ENCODE measurements around the gene DAND5. TPM values are rescaled to one million over a fixed set of nuclear protein-coding genes. Genes with fewer than 3 reads are reported as not detected.

The DAND5 gene, protein sequence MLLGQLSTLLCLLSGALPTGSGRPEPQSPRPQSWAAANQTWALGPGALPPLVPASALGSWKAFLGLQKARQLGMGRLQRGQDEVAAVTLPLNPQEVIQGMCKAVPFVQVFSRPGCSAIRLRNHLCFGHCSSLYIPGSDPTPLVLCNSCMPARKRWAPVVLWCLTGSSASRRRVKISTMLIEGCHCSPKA
- total RNA-seq (not detected), polyA plus RNA-seq (not detected)

- Mint-ChIP-seq H3K27me3 (peaks cover 0 to 2% of the 10 kb centered on the region in 2 donors), H3K4me1 (peaks cover 5 to 10% (median 6%) of the 10 kb centered on the region in 4 donors), H3K9me3 (no peaks in the 10 kb centered on the region), H3K4me3 (no peak within 1 kb of the TSS), H3K27ac (no peak within 1 kb of the TSS), H3K36me3 (no peaks in the 10 kb centered on the region)
- POLR2A ChIA-PET (ENCODE audit: partially characterized antibody): no interaction called here
- no peak for DNase-seq
- peaks cover 4% of the 10 kb centered on the region for H3K4me1 ChIP-seq (ENCODE audit: insufficient read depth, low read length)
- intact Hi-C loops (cut with micrococcal nuclease): no loop called here
- CTCF ChIA-PET (ENCODE audit: partially characterized antibody): interaction anchor here (0.9 to 1.1 kb wide), 2 partner anchors 92 to 293 kb away, joined by 3 read pairs; no protein-coding TSS in a partner anchor
- H3K36me3 ChIP-seq (ENCODE audit: insufficient read depth, low read length): no peaks in the 10 kb centered on the region
- no peaks in the 10 kb centered on the region for H3K9me3 ChIP-seq (ENCODE audit: control insufficient read depth in 1 of 2, low read length in 2 of 2)
- no peak within 1 kb of the TSS for H3K4me3 ChIP-seq (ENCODE audit: low read length in 2 of 2)
- no peaks in the 10 kb centered on the region for H3K27me3 ChIP-seq (ENCODE audit: insufficient read depth, low read length)
- no peak within 1 kb of the TSS for H3K27ac ChIP-seq (ENCODE audit: low read depth, low read length)
Observed at GRCh38 chr19:12969292-12969988, at the start of gene DAND5. Gene DAND5, plus strand, starts transcription at chr19:12969576. Its CDS starts 85 bp downstream, at chr19:12969661.

DNA sequence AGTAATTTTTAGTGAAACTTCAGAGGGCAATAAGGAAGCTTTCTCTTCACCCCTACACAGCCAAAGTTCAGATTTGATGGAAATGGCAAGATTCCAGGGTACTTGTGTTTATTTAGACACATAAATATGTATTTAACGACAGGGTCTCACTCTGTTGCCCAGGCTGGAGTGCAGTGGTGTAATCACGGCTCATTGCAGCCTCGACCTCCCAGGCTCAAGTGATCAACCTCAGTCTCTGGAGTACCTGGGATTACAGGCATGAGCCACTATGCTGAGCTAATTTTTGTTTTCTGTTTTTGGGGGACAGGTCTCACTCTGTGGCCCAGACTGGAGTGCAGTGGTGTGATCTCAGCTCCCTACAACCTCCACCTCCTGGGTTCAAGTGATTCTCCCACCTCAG lies 48.3 kb upstream of the DAND5 start:
- Histone ChIP-seq H3K36me3 (ENCODE audit: insufficient read depth, low read length) (peaks cover 26% of the 10 kb centered on the region), H3K27ac (ENCODE audit: low read depth, low read length) (no peak overlapping the region), H3K9me3 (ENCODE audit: control insufficient read depth in 1 of 2, low read length in 2 of 2) (no peaks in the 10 kb centered on the region), H3K4me3 (ENCODE audit: low read length in 2 of 2) (no peak overlapping the region), H3K27me3 (ENCODE audit: insufficient read depth, low read length) (no peaks in the 10 kb centered on the region), H3K4me1 (ENCODE audit: insufficient read depth, low read length) (peaks cover 10% of the 10 kb centered on the region)
- Mint-ChIP-seq H3K4me3 (peak overlapping the region in 1 of 8 donors; percentile 34), H3K36me3 (peaks cover 16 to 35% of the 10 kb centered on the region in 2 donors), H3K27ac (peak overlapping the region in 5 of 7 donors; percentile 22 to 93 (median 80)), H3K27me3 (no peaks in the 10 kb centered on the region), H3K9me3 (peaks cover 0 to 5% (median 0%) of the 10 kb centered on the region in 8 donors), H3K4me1 (peaks cover 4 to 18% (median 10%) of the 10 kb centered on the region in 4 donors)
- POLR2A ChIA-PET (ENCODE audit: partially characterized antibody): interaction anchor here (0.6 to 3.4 kb wide), 4 partner anchors 12 to 225 kb away, joined by 3 to 23 read pairs (median 3); partner anchors contain the start of gene FARSA
- CTCF ChIA-PET (ENCODE audit: partially characterized antibody): interaction anchor here (2.0 kb wide), 1 partner anchor 36 kb away, joined by 9 read pairs; no protein-coding TSS in a partner anchor
- intact Hi-C loops (cut with micrococcal nuclease): no loop called here
- no peak for DNase-seq

DNA sequence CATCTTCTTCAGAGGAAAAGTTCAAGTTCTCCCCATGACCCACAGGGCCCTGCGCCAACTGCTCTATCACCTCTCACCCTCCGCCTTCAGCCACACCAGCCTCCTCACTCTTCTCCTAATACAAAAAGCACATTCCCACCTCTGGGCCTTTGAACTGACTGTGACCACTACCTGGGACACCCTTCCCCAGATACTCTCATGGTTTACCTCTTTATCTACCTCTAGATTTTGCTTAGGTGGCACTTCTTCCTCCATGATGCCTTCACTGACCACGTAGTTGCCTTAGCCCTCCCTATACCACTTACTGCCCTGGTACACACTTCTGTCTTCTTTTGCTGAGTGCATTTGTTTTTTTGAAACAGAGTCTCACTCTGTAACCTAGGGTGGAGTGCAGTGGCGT lies 46.4 kb upstream of the DAND5 start:
- ChIA-PET POLR2A (ENCODE audit: partially characterized antibody) (interaction anchor here (1.0 kb wide), 1 partner anchor 9 kb away, joined by 3 read pairs; no protein-coding TSS in a partner anchor), CTCF (ENCODE audit: partially characterized antibody) (no interaction called here)
- H3K4me1 ChIP-seq (ENCODE audit: insufficient read depth, low read length): peaks cover 10% of the 10 kb centered on the region
- no peak overlapping the region for H3K4me3 ChIP-seq (ENCODE audit: low read length in 2 of 2)
- H3K9me3 ChIP-seq (ENCODE audit: control insufficient read depth in 1 of 2, low read length in 2 of 2): no peaks in the 10 kb centered on the region
- intact Hi-C loops (cut with micrococcal nuclease): no loop called here
- no peaks in the 10 kb centered on the region for H3K27me3 Mint-ChIP-seq
- peak overlapping the region in 1 of 8 donors; percentile 22 for H3K4me3 Mint-ChIP-seq
- peaks cover 4 to 13% (median 9%) of the 10 kb centered on the region in 4 donors for H3K4me1 Mint-ChIP-seq
- peaks cover 0 to 5% (median 0%) of the 10 kb centered on the region in 8 donors for H3K9me3 Mint-ChIP-seq
- H3K27ac ChIP-seq (ENCODE audit: low read depth, low read length): no peak overlapping the region
- peak overlapping the region in 3 of 7 donors; percentile 20 to 70 (median 46) for H3K27ac Mint-ChIP-seq
- peaks cover 38% of the 10 kb centered on the region for H3K36me3 ChIP-seq (ENCODE audit: insufficient read depth, low read length)
- no peak for DNase-seq
- no peaks in the 10 kb centered on the region for H3K27me3 ChIP-seq (ENCODE audit: insufficient read depth, low read length)
- H3K36me3 Mint-ChIP-seq: peaks cover 23 to 46% of the 10 kb centered on the region in 2 donors

- H3K27me3 Mint-ChIP-seq: no peaks in the 10 kb centered on the region
- no peak overlapping the region for H3K4me3 Mint-ChIP-seq
- H3K27ac Mint-ChIP-seq: no peak overlapping the region
- DNase-seq: no peak
- no peaks in the 10 kb centered on the region for H3K27me3 ChIP-seq (ENCODE audit: insufficient read depth, low read length)
- CTCF ChIA-PET (ENCODE audit: partially characterized antibody): interaction anchor here (1.6 kb wide), 1 partner anchor 40 kb away, joined by 6 read pairs; no protein-coding TSS in a partner anchor
- no peaks in the 10 kb centered on the region for H3K4me1 ChIP-seq (ENCODE audit: insufficient read depth, low read length)
- peaks cover 0 to 5% (median 3%) of the 10 kb centered on the region in 4 donors for H3K4me1 Mint-ChIP-seq
- H3K4me3 ChIP-seq (ENCODE audit: low read length in 2 of 2): no peak overlapping the region
- POLR2A ChIA-PET (ENCODE audit: partially characterized antibody): interaction anchor here (1.1 to 2.0 kb wide), 3 partner anchors 9 to 13 kb away, joined by 4 to 5 read pairs (median 5); partner anchors contain the start of genes CALR and FARSA
- no peaks in the 10 kb centered on the region for H3K9me3 Mint-ChIP-seq
- H3K27ac ChIP-seq (ENCODE audit: low read depth, low read length): no peak overlapping the region
- intact Hi-C loops (cut with micrococcal nuclease): no loop called here
- H3K9me3 ChIP-seq (ENCODE audit: control insufficient read depth in 1 of 2, low read length in 2 of 2): no peaks in the 10 kb centered on the region
- H3K36me3 Mint-ChIP-seq: peaks cover 33 to 56% of the 10 kb centered on the region in 2 donors
- H3K36me3 ChIP-seq (ENCODE audit: insufficient read depth, low read length): peaks cover 55% of the 10 kb centered on the region
Observed at GRCh38 chr19:12924621-12925310, 44.6 kb upstream of the DAND5 start.

GRCh38 chr19:12930002-12930645 lies 39.3 kb upstream of the DAND5 start:
- no peak for DNase-seq
- no peaks in the 10 kb centered on the region for H3K9me3 ChIP-seq (ENCODE audit: control insufficient read depth in 1 of 2, low read length in 2 of 2)
- intact Hi-C loops (cut with micrococcal nuclease): loop anchor here (10.0 kb wide), 1 partner anchor 195 kb away; the partner anchor contains the start of genes GET3 and TRIR
- peaks cover 18 to 40% of the 10 kb centered on the region in 2 donors for H3K36me3 Mint-ChIP-seq
- no peak overlapping the region for H3K27ac ChIP-seq (ENCODE audit: low read depth, low read length)
- H3K27me3 ChIP-seq (ENCODE audit: insufficient read depth, low read length): no peaks in the 10 kb centered on the region
- no peaks in the 10 kb centered on the region for H3K9me3 Mint-ChIP-seq
- POLR2A ChIA-PET (ENCODE audit: partially characterized antibody): interaction anchor here (0.6 to 1.4 kb wide), 3 partner anchors 9 to 39 kb away, joined by 3 to 4 read pairs (median 3); partner anchors contain the start of genes CALR and GCDH
- H3K4me1 ChIP-seq (ENCODE audit: insufficient read depth, low read length): peaks cover 24% of the 10 kb centered on the region
- peaks cover 40% of the 10 kb centered on the region for H3K36me3 ChIP-seq (ENCODE audit: insufficient read depth, low read length)
- peaks cover 14 to 27% (median 22%) of the 10 kb centered on the region in 4 donors for H3K4me1 Mint-ChIP-seq
- no peaks in the 10 kb centered on the region for H3K27me3 Mint-ChIP-seq
- H3K27ac Mint-ChIP-seq: no peak overlapping the region
- H3K4me3 Mint-ChIP-seq: peak overlapping the region in 1 of 8 donors; percentile 17
- CTCF ChIA-PET (ENCODE audit: partially characterized antibody): interaction anchor here (1.1 to 2.3 kb wide), 2 partner anchors 10 to 35 kb away, joined by 3 to 8 read pairs; no protein-coding TSS in a partner anchor
- no peak overlapping the region for H3K4me3 ChIP-seq (ENCODE audit: low read length in 2 of 2)

GRCh38 chr19:12932392-12933286 lies 36.7 kb upstream of the DAND5 start:
- Histone ChIP-seq H3K4me3 (ENCODE audit: low read length in 2 of 2) (peak overlapping the region; percentile 80 to 86), H3K27me3 (ENCODE audit: insufficient read depth, low read length) (no peaks in the 10 kb centered on the region), H3K27ac (ENCODE audit: low read depth, low read length) (peak overlapping the region; percentile 71), H3K9me3 (ENCODE audit: control insufficient read depth in 1 of 2, low read length in 2 of 2) (no peaks in the 10 kb centered on the region), H3K4me1 (ENCODE audit: insufficient read depth, low read length) (peaks cover 30% of the 10 kb centered on the region), H3K36me3 (ENCODE audit: insufficient read depth, low read length) (peaks cover 29% of the 10 kb centered on the region)
- no peaks in the 10 kb centered on the region for H3K27me3 Mint-ChIP-seq
- peak overlapping the region; percentile 94 to 99 (median 97) for H3K4me3 Mint-ChIP-seq
- DNase-seq: no peak
- H3K27ac Mint-ChIP-seq: peak overlapping the region; percentile 62 to 97 (median 96)
- H3K36me3 Mint-ChIP-seq: peaks cover 10 to 28% of the 10 kb centered on the region in 2 donors
- H3K4me1 Mint-ChIP-seq: peaks cover 17 to 31% (median 25%) of the 10 kb centered on the region in 4 donors
- intact Hi-C loops (cut with micrococcal nuclease): loop anchor here (1.0 to 10.0 kb wide), 3 partner anchors 13 to 198 kb away; partner anchors contain the start of genes GET3, RAD23A and TRIR
- ChIA-PET CTCF (ENCODE audit: partially characterized antibody) (interaction anchor here (1.3 to 2.3 kb wide), 9 partner anchors 13 to 172 kb away, joined by 3 to 15 read pairs (median 5); partner anchors contain the start of genes GCDH and SYCE2), POLR2A (ENCODE audit: partially characterized antibody) (interaction anchor here (0.7 to 3.5 kb wide), 12 partner anchors 9 to 252 kb away, joined by 3 to 41 read pairs (median 6); partner anchors contain the start of genes GCDH, JUNB, RAD23A and SYCE2)
- H3K9me3 Mint-ChIP-seq: no peaks in the 10 kb centered on the region

All from CD4-positive, alpha-beta memory T cell (primary cell).